GM12801 (cell line): Measurements from ENCODE around the gene NOXA1.

Source experiments
- CTCF ChIP-seq: IDR thresholded peaks from one replicate; pipeline ENCODE4 v1.5.1; 2011; ENCODE audit warnings: control low read depth; ENCODE audit not compliant: insufficient read length; ENCODE audit errors: extremely low read depth

NOXA1 gene

GRCh38 chr9:137434498-137435380 lies 11.5 kb downstream of the NOXA1 start:
- no peak for TF ChIP-seq CTCF

- TF ChIP-seq CTCF = no peak
Observed at GRCh38 chr9:137435381-137435891, 12.2 kb downstream of the NOXA1 start.

- no peak for TF ChIP-seq CTCF
Observed at GRCh38 chr9:137435980-137436760, 13.0 kb downstream of the NOXA1 start.

- no peak for TF ChIP-seq CTCF
Observed at GRCh38 chr9:137436761-137437600, 13.8 kb downstream of the NOXA1 start.

- no peak for TF ChIP-seq CTCF
Observed at GRCh38 chr9:137437691-137438590, 14.7 kb downstream of the NOXA1 start.

- TF ChIP-seq CTCF = no peak
Observed at GRCh38 chr9:137438591-137439157, 15.5 kb downstream of the NOXA1 start.
